Glomerular endothelial cell (primary cell): ENCODE measurements around the gene ZBP1. TPM values are rescaled to one million over a fixed set of nuclear protein-coding genes. Genes with fewer than 3 reads are reported as not detected.

Experiments
- DNase-seq: peaks from one replicate; pipeline ENCODE4 v3.0.0-alpha.2; 2011; ENCODE audit warnings: low read depth, low spot score; ENCODE audit errors: extremely low read depth
- total RNA-seq: library from RNA; depleted of rRNA; stranded (reverse); fragments of >200 nt; gene quantifications from 2 replicates; pipeline ENCODE4 v1.2.3, GENCODE V29; 2015

The ZBP1 gene
- total RNA-seq, 1 donor from 2014 or later: not detected

- no peak for DNase-seq
Measured at GRCh38 chr20:57619051-57619831, 985 bp downstream of the ZBP1 start.

- DNase-seq: no peak
Measured at GRCh38 chr20:57618764-57619050, 1.5 kb downstream of the ZBP1 start.

DNA sequence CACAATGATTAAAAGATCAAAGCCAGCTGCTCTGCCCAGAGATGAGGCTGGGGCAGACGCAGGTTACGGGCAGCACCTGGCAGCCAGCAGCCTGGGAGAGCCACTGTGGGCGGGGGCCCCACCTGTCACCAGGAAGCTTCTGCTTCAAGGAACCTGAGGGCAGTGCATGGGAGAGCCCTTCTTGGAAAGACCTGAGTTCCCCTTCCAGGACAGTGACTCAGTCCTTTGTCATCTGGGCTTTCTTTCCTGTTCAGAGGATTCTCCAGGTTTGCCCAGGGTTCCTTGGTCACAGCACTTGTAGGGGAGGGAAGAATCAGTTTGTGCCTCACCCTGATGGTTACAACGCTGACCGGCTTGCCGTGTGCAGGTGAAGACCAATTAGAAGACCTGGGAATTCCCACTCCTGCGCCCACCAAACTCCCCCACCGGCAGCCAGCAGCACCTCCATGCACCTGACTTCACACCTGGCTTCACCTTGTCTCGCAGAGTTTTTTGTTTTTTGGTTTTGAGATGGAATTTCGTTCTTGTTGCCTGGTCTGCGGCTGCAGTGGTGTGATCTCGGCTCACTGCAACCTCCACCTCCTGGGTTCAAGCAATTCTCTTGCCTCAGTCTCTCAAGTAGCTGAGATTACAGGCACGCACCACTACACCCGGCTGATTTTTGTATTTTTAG is 2.0 kb downstream of the ZBP1 start:
- no peak for DNase-seq

GRCh38 chr20:57617079-57617795 is 3.0 kb downstream of the ZBP1 start:
- DNase-seq: no peak

DNA sequence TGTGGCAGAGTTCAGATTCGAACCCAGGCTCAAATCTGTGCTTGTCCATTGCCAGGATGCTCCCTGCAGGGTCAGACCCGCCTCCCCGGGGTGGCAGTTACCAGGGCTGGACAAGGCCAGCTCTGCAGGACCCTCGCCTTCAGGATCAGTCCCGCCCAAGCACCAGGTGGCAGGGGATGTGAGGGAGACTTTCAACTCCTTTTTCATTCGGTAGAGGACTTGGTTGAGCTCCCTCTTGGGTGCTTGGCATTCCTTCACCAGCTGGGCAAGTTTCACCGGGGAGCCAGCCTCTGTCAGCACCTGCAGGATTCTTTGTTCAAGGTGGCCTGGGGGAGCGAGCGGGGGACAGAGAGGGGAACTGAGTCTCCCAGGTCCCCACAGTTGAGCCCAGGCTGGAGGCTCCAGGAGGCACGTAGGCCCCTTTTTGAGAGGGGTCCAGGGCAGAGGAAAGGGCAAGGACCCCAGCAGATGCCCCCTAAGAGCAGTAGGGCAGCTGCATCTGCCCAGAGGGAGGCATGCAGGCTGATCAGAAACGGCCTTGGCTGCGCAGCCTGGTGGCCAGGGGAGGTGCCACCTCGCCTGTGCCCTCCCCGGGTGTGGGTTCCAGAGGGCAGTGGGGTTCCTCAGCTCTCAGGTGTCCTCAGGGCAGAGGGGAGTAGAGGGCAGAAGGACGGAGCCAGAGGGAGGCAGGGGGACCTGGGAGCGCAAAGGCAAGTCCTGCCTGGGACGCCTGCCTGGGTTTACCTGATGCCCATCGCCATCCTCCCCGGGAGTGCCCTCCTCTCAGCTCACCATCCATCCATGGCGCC is 3.9 kb downstream of the ZBP1 start:
- DNase-seq: no peak

DNA sequence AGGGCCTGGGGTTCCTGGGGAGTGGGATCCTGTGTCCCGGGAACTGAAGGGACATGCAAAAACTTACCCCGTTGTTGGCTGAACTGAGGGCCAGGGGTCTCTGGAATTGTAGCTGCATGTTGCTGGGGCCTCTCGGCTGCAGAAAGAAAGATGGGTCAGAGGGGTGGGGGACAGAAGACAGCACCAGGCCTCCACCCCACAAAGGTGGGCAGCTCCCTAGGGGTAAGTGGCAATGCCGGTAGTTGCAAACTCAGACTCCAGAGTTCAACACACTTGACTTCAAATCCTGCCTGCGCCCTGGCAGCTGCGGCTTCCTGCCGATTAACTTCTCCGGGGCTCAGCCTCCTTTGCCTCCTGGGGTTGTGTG is 4.8 kb downstream of the ZBP1 start:
- no peak for DNase-seq

DNA sequence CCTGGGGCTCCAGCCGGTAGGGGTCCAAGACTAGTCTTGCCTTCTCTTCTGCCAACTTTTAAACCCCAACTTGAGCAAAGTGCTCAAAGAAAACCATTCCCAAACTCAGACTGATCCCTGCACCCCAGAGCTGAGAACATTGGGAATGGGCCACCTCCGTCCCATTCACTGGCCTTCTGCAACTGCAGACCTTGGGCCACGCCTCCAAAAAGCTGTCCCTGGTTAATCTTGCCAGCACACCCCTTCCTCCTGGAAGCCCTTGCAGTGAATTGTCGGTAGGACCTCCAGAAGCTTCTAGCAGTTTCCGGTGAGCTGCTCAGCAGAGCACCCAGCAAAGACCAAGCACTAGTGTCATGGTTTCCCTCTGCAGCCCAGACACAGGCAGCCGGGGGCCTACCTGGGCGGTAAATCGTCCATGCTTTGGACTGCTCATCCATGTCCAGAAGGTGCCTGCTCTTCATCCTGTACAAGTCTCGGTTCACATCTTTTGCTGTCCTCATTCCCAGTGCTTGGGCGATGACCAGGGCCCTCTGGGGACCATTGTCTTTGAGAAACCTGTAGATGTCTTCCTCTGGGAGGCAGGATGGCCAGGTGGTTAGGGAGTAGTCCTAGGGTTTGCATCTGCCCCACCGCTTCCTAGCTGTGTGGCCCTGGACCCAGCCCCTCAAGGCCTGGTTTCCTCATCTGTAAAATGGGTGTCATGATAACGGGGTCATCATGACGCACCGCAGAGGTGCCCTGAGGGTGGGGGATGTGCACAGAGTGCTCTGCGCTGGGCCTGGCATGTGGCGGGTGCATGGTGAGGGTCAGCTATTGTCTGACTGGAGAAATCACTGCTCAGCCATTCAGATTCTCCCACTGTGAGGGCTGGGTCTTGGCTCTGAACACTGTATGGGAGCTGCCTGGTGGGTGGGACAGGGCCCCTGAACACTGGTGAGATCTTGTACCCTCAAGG is 5.5 kb downstream of the ZBP1 start:
- DNase-seq: no peak

DNA sequence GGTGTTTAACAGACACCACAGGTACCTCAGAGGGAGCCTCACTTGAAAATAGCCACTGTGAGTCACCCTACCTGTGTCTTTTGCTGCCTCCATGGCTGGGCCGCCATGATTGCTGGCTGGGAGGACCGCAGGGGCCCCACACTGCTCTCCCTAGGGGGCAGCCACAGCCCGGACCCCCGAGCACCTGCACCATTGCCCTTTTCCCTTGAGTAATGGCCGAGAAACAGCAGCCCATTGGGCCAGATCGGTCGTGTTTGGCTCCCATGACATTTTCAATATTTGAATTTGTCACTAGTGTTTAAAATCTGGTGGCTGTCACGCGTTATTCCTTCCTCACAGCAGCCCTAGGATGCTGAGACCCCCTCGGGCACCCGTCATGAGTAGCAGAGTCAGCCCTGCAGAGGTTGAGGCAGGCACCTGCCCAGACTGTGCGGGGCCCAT is 6.7 kb downstream of the ZBP1 start:
- DNase-seq: no peak

DNA sequence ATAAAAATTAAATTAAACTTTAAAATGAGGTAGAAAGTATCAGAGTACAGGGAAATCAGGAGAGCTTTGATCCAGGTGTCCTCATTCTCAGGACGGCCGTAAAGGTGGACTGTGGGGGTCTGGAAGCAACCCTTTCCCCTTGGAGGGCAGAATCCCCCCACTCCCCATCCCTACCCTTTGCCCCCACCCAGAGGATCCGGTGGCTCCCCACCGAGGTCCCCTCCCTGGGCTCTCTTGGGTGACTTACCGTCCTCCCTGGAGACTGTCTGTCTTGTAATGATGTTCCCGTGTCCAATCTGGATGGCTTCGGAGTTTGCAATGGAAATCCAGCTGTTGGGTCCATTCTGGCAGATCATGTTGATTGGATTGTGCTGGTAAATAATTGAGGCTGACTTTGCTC is 7.3 kb downstream of the ZBP1 start:
- DNase-seq: no peak

GRCh38 chr20:57612436-57612835 is 7.8 kb downstream of the ZBP1 start:
- DNase-seq: no peak

DNA sequence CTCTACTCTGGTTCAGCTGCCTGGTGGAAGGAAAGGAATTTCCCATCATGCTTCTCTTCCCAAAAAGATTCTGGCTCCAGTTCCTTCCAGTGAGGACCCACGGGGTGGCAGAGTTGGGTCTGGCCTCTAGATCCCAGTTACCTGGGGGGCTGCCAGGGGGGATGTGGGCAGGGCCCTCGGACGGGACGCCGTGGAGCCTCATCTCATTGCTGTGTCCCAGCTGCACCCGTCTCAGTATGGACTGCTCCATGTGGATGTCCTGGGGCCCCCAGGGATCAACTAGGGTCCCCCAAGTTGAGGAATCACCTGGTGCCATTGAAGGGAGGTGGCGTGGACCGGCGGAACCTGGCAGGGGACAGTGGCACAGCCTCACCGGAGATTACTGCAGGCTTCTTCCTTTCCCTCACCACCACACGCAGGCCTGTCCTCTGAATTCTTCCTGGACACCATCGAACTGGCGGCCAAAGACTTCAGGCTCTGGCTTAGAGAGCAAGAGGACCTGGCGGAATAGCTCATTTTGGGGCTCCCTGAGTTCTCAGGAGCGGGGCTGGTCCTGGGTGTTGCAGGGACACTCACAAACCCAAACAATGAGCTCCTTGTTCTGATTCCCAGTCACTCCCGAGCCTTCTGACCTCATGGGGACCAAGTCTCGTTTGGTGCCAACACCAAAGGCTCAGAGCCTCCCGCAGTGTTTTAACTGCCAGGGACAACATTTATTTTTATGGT is 8.5 kb downstream of the ZBP1 start:
- DNase-seq: no peak

GRCh38 chr20:57610261-57610952 is 9.8 kb downstream of the ZBP1 start:
- no peak for DNase-seq

DNA sequence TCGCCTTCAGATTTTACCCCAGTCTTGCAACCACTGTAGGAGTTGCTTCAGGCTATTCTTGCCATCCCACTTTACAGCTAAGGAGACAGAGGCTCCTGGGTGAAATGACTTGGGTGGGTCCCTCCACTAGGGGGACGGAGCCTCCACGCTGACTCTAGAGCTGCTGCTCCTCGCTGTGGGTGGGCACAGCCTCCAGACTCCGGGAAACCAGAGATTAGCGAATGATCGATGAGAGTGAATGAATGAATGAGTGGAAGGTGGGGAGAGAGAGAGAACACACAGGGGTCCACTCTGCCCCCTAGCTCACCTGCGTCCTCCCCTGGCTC is 10.4 kb downstream of the ZBP1 start:
- no peak for DNase-seq

DNA sequence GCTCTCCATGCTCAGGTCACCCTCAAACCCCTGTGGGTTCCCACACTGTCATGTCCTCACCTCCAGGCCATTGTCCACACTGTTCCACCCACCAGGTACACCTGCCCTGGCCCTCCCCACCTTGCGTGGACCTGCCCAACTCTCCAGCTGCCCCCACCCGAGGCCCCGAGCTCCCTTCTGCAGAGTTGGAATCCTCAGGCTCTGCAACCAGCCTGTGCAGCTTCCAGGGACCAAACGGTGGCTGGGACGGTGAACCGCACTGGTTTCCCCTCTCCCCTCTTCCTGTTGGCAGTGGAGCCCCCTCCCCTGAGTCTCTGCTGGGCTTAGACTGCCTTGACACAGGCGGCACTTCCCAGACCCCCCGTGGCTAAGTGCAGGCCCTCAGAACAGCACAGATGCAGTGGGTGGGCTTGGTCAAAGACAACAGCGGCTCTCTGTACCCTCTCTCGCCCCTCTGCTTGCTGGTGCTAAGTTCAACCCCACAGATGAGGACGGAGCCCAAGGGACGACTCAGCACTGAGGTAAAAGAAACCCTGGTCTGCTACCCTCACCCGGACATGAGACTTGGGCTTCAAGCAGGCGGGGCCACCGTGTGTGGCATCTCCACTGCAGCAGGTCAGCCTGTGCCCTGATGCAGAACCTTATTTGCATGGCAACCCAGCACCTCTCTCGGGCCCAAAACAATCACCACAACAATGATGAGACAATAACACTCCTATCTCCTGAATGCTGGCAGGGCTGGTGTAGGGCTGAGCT is 11.0 kb downstream of the ZBP1 start:
- no peak for DNase-seq

DNA sequence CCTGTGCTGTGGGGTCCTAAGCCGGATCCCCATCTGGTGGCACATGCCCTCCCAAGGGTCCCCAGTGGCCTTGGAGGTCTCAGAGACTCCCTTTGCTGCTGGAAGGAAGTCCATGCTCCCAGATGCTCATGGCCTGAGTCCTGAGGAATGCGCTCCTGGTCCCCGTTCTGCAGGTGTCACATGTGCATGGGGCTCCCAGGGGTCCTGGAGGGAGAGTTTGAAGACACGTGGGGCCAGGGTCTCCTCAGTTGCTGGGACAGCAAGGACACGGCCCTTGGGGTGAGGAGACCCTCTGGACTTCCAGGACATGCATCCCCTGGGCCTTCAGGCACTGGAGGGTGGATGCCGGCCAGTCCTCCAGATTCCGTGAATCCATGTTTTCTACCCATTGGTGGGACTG is 11.7 kb downstream of the ZBP1 start:
- DNase-seq: no peak

DNA sequence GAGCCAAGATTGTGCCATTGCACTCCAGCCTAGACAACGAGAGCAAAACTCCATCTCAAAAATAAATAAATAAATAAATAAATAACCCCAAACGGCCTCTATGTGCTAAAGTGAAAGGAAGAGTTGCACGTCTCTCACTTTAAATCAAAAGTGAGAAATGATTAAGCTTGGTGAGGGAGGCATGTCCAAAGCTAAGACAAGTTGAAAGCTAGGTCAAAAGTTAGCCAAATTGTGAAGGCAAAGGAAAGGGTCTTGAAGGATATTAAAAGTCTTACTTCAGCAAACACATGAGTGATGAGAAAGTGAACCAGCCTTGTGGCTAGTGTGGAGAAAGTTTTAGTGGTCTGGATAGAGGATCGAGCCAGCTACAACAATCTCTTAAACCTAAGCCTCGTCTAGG is 14.3 kb downstream of the ZBP1 start:
- DNase-seq: no peak

- no peak for DNase-seq
Measured at GRCh38 chr20:57605045-57605444, 15.2 kb downstream of the ZBP1 start.

DNA sequence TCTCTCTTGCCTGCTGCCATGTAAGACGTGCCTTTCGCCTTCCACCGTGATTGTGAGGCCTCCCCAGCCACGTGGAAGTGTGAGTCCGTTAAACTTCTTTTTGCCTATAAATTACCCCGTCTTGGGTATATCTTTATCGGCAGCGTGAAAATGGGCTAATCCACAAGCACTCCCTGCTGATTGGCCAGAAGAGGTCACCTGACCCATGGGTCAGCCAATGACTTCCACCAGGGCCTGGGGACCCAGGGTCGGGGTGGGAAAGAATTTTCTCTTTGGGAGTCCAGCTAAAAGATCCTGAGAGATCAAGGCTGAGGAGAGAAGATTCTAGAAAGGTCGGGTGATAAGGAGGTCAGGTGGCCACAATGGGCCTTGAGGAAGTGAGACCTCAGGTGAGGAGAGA is 17.1 kb downstream of the ZBP1 start:
- DNase-seq: no peak
